Urinary bladder (tissue), 4 donors: ENCODE data around the gene SLC12A9. TPM values are rescaled to one million over a fixed set of nuclear protein-coding genes. Genes with fewer than 3 reads are reported as not detected.

Source experiments
- DNase-seq: peaks from one replicate; pipeline ENCODE4 v3.0.0-alpha.2; 2015; ENCODE audit errors: extremely low spot score
- H3K27ac ChIP-seq: one replicate; pipeline ENCODE4 v1.5.1; 2013; ENCODE audit warnings: low read depth, mild to moderate bottlenecking, moderate library complexity
- H3K36me3 ChIP-seq: one replicate; pipeline ENCODE4 v1.6.1; 2013; ENCODE audit warnings: mild to moderate bottlenecking, moderate library complexity; ENCODE audit not compliant: insufficient read depth
- H3K4me1 ChIP-seq: one replicate; pipeline ENCODE4 v1.6.1; 2013; ENCODE audit warnings: mild to moderate bottlenecking, moderate library complexity; ENCODE audit not compliant: insufficient read depth
- H3K4me3 ChIP-seq: one replicate; pipeline ENCODE4 v1.5.1; 2013; ENCODE audit warnings: low read depth, low read length
- WGBS: extraction: QIAGEN DNeasy Blood & Tissue Kit; methylation state at CpG from one replicate; pipeline ENCODE4 v1.1.7; 2013; 5-methylcytosine and 5-hydroxymethylcytosine counted together
- polyA plus RNA-seq: library from polyadenylated mRNA; stranded (reverse); fragments of 200-250 nt; gene quantifications from one replicate; pipeline ENCODE4 v1.2.3, GENCODE V29; 2013
- total RNA-seq: library from RNA; depleted of rRNA; stranded (reverse); fragments of >200 nt; gene quantifications from one replicate; pipeline ENCODE4 v1.2.3, GENCODE V29; 2014
- donor health status: healthy with polysubstance abuse.
- donor health status: healthy.

Gene SLC12A9
- total and polyA plus RNA-seq, 2 donors = 13.6 to 29.0 TPM

- no peak for DNase-seq
- H3K4me1 ChIP-seq = no peaks in the 10 kb centered on the region
- H3K27ac ChIP-seq = no peak overlapping the region
- WGBS = 78% methylated on average over 7 of the region's 7 CpGs
- no peak overlapping the region for H3K4me3 ChIP-seq
- H3K36me3 ChIP-seq = peaks cover 6% of the 10 kb centered on the region
Measured at GRCh38 chr7:100878013-100878412, 25.5 kb downstream of the SLC12A9 start.

GRCh38 chr7:100878685-100879084, 26.2 kb downstream of the SLC12A9 start:
- WGBS = 77% methylated on average over 6 of the region's 6 CpGs
- no peaks in the 10 kb centered on the region for H3K4me1 ChIP-seq
- no peak overlapping the region for H3K27ac ChIP-seq
- no peak for DNase-seq
- H3K36me3 ChIP-seq = peaks cover 6% of the 10 kb centered on the region
- H3K4me3 ChIP-seq = no peak overlapping the region

- WGBS = 84% methylated on average over 11 of the region's 11 CpGs
- H3K4me3 ChIP-seq = no peak overlapping the region
- H3K27ac ChIP-seq = no peak overlapping the region
- no peaks in the 10 kb centered on the region for H3K4me1 ChIP-seq
- DNase-seq = no peak
- peaks cover 8% of the 10 kb centered on the region for H3K36me3 ChIP-seq
Measured at GRCh38 chr7:100879685-100880261, 27.3 kb downstream of the SLC12A9 start.

GRCh38 chr7:100880645-100881044, 28.1 kb downstream of the SLC12A9 start:
- H3K4me3 ChIP-seq = no peak overlapping the region
- H3K4me1 ChIP-seq = no peaks in the 10 kb centered on the region
- peaks cover 8% of the 10 kb centered on the region for H3K36me3 ChIP-seq
- WGBS = 87% methylated on average over 7 of the region's 7 CpGs
- H3K27ac ChIP-seq = no peak overlapping the region
- no peak for DNase-seq

- Histone ChIP-seq H3K4me1 (no peaks in the 10 kb centered on the region), H3K4me3 (no peak overlapping the region), H3K36me3 (peaks cover 8% of the 10 kb centered on the region), H3K27ac (no peak overlapping the region)
- whole genome bisulfite sequencing = 96% methylated on average over 20 of the region's 20 CpGs
- DNase-seq = no peak
Measured at GRCh38 chr7:100881136-100881535, 28.6 kb downstream of the SLC12A9 start.

- 94% methylated on average over 9 of the region's 9 CpGs for WGBS
- Histone ChIP-seq H3K36me3 (peaks cover 8% of the 10 kb centered on the region), H3K4me1 (no peaks in the 10 kb centered on the region), H3K27ac (no peak overlapping the region), H3K4me3 (no peak overlapping the region)
- no peak for DNase-seq
Measured at GRCh38 chr7:100882201-100882600, 29.7 kb downstream of the SLC12A9 start.

- no peak for DNase-seq
- H3K27ac ChIP-seq = no peak overlapping the region
- WGBS = 93% methylated on average over 24 of the region's 24 CpGs
- no peak overlapping the region for H3K4me3 ChIP-seq
- no peaks in the 10 kb centered on the region for H3K4me1 ChIP-seq
- peaks cover 8% of the 10 kb centered on the region for H3K36me3 ChIP-seq
Measured at GRCh38 chr7:100882785-100883526, 30.4 kb downstream of the SLC12A9 start.

- no peak for DNase-seq
- Histone ChIP-seq H3K4me1 (no peaks in the 10 kb centered on the region), H3K4me3 (no peak overlapping the region), H3K36me3 (peaks cover 8% of the 10 kb centered on the region), H3K27ac (no peak overlapping the region)
- WGBS = 86% methylated on average over 29 of the region's 29 CpGs
Measured at GRCh38 chr7:100884736-100885439, 32.4 kb downstream of the SLC12A9 start.

- 81% methylated on average over 22 of the region's 22 CpGs for WGBS
- peaks cover 8% of the 10 kb centered on the region for H3K36me3 ChIP-seq
- DNase-seq = no peak
- H3K4me1 ChIP-seq = no peaks in the 10 kb centered on the region
- no peak overlapping the region for H3K4me3 ChIP-seq
- H3K27ac ChIP-seq = no peak overlapping the region
Measured at GRCh38 chr7:100885440-100886141, 33.1 kb downstream of the SLC12A9 start.

- H3K36me3 ChIP-seq = peaks cover 8% of the 10 kb centered on the region
Measured at GRCh38 chr7:100886142-100886935, 33.8 kb downstream of the SLC12A9 start.

GRCh38 chr7:100886936-100887515, 34.5 kb downstream of the SLC12A9 start:
- H3K36me3 ChIP-seq = peaks cover 8% of the 10 kb centered on the region
- H3K27ac ChIP-seq = no peak overlapping the region
- WGBS = 78% methylated on average over 25 of the region's 25 CpGs
- H3K4me3 ChIP-seq = no peak overlapping the region
- DNase-seq = no peak
- no peaks in the 10 kb centered on the region for H3K4me1 ChIP-seq

More at GRCh38 chr7:100886142-100886935, 33.8 kb downstream of the SLC12A9 start:
- WGBS = 84% methylated on average over 27 of the region's 27 CpGs
- no peak for DNase-seq
- H3K4me3 ChIP-seq = no peak overlapping the region
- H3K4me1 ChIP-seq = no peaks in the 10 kb centered on the region
- no peak overlapping the region for H3K27ac ChIP-seq

- Histone ChIP-seq H3K4me1 (no peaks in the 10 kb centered on the region), H3K27ac (no peak overlapping the region), H3K36me3 (peaks cover 5% of the 10 kb centered on the region), H3K4me3 (no peak overlapping the region)
- 61% methylated on average over 21 of the region's 21 CpGs for WGBS
- no peak for DNase-seq
Measured at GRCh38 chr7:100887516-100888290, 35.2 kb downstream of the SLC12A9 start.
